T1000 (cell line): ENCODE measurements around the gene AQP12B.

Experiments
- DNase-seq: peaks from one replicate; lab custom pipeline; 2025; ENCODE audit warnings: mixed read lengths; lab: John Stamatoyannopoulos, UW

AQP12B gene

GRCh38 chr2:240717681-240718581 lies 35.2 kb upstream of the AQP12B start:
- no peak for DNase-seq

- no peak for DNase-seq
These were observed 34.5 kb upstream of the AQP12B start for GRCh38 chr2:240717181-240717641.

- no peak for DNase-seq
These were observed 33.6 kb upstream of the AQP12B start for GRCh38 chr2:240716130-240716798.

- DNase-seq = no peak
These were observed 32.4 kb upstream of the AQP12B start for GRCh38 chr2:240714747-240715725.

GRCh38 chr2:240713928-240714746 lies 31.5 kb upstream of the AQP12B start:
- no peak for DNase-seq

- no peak for DNase-seq
These were observed 30.6 kb upstream of the AQP12B start for GRCh38 chr2:240713071-240713927.

- no peak for DNase-seq
These were observed 29.4 kb upstream of the AQP12B start for GRCh38 chr2:240712121-240712520.

- DNase-seq = no peak
These were observed 29.0 kb upstream of the AQP12B start for GRCh38 chr2:240711701-240712100.

GRCh38 chr2:240711296-240711695 lies 28.6 kb upstream of the AQP12B start:
- no peak for DNase-seq

GRCh38 chr2:240708457-240708856 lies 25.8 kb upstream of the AQP12B start:
- no peak for DNase-seq

- no peak for DNase-seq
These were observed 25.1 kb upstream of the AQP12B start for GRCh38 chr2:240707821-240708220.

- no peak for DNase-seq
These were observed 24.5 kb upstream of the AQP12B start for GRCh38 chr2:240707043-240707756.

- DNase-seq = no peak
These were observed 22.6 kb upstream of the AQP12B start for GRCh38 chr2:240705204-240705791.

- DNase-seq = no peak
These were observed 22.0 kb upstream of the AQP12B start for GRCh38 chr2:240704651-240705050.

GRCh38 chr2:240703417-240704341 lies 21.0 kb upstream of the AQP12B start:
- no peak for DNase-seq

- DNase-seq = no peak
These were observed 19.9 kb upstream of the AQP12B start for GRCh38 chr2:240702640-240703011.

- no peak for DNase-seq
These were observed 19.3 kb upstream of the AQP12B start for GRCh38 chr2:240701736-240702639.
